GM18909 (cell line): ENCODE measurements around the gene FN3K.
"Not testable (repeated sequence)": the region's sequence is repeated elsewhere in the genome, so short reads cannot be mapped to it uniquely, and the experiment has no call there.

Experiments used
- ATAC-seq: cut with Tn5 transposase; IDR thresholded peaks from one replicate; pipeline ENCODE4 v1.9.1; 2021; ENCODE audit warnings: mild to moderate bottlenecking; ENCODE audit not compliant: unreplicated experiment, poor library complexity

FN3K gene

DNA sequence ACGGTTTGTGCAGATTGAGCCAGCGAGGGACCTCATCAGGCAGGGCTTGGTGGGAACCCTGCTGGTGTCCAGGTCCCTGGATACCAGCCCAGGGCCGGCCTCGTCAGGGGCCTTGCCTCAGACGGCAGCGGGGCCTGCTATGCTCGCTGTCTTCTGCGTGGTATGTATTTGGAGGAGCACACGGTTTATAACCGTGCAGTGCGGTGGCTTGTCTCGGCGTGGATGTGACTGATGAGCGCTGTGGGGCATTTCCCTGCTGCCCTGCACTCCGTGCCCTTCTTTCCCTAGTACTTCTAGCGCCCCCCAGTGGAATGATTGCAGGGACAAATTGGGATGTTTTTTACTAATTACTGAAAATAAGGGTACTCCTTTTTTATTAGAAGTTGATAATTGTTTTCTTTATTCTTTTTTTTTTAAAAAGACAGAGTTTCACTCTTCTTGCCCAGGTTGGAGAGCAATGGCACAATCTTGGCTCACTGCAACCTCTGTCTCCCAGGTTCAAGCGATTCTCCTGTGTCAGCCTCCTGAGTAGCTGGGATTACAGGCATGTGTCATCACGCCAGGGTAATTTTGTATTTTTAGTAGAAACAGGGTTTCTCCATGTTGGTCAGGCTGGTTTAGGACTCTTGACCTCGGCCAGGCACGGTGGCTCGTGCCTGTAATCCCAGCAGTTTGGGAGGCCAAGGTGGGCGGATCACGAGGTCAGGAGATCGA is 31.8 kb downstream of the FN3K start:
- ATAC-seq = no peak

DNA sequence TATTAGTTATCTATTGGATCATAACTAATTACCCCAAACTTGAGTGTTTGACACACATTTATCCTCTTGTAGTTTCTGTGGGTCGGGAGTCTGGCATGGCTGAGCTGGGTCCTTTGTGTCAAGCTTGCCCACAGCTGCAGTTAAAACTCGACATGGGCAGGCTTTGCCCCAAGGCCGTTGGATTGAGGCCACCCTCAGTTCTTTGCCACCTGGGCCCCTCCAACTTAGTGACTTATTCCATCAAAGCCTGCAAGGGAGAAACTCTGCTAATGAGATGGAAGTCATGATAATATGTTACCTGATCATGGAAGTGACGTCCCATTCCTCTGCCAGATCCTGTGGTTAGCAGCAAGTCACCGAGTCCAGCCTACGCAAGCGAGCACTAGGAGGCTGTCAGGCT is 33.6 kb downstream of the FN3K start:
- no peak for ATAC-seq

DNA sequence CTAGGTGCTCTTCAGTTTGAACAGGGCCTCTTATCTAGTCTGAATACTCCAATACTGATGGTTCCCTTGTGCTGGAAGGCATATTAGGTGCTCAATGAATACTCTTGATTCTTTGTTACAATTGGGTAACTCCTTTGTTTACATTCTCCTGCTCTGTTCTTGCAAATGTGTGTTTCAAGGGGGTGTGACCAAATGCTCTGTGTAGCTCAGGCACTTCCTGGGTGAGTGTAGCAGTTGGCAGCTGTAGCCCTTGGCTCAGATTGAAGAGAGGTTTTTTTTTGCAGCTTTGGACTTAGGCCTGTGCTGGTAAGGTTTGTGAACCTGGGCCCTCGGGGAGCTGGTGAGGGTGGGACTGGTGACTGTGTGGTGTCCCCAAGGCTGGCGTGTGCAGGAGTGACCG is 36.6 kb downstream of the FN3K start:
- ATAC-seq = no peak

DNA sequence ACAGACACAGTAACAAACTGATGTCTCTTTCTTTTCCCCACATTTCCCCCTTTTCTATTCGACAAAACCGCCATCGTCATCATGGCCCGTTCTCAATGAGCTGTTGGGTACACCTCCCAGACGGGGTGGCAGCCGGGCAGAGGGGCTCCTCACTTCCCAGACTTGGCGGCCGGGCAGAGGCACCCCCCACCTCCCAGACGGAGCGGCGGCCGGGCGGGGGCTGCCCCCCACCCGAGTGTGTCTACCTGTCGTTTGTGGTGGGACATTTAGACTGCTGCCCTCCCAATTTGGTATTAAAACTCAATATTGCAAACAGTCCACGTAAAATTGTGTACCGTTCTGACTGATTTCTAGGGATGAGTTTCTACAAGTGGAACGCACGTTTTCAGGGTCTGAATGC is 39.0 kb downstream of the FN3K start:
- not testable (repeated sequence) for ATAC-seq

DNA sequence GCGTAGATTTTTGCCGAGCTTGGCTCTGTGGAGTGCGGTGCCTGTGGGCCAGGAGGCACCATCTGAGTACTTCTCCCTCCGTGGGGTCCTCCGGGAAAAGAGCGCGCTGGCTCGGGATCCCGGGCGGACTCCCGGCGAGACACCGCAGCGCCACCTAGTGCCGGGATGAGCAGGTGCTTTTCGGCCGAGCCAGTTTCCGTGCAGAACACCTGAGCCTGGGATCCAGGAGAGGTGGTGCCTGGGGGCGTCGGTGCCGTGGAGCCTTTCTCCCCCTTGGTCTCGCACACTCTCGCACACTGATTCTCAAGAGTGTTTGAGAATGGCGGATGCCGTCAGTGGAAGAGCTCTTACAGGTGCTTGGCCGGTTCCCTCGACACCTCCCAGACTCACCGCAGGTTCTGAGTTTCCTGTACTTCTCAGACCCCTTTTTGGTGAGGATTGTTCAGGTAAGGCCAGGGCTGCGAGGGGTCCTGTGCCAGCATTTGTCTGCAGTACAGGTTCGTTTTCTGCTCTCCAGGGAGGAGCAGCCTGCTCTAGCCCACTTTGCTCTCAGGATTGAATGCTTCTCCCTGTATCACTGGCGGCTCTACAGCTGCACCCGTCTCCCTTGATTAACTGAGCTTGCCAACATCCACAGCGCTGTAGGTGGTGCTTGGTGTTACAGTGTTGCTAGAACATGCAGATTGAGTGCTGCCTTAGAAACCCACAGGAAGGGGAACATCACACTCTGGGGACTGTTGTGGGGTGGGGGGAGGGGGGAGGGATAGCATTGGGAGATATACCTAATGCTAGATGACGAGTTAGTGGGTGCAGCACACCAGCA is 39.8 kb downstream of the FN3K start:
- no peak for ATAC-seq

DNA sequence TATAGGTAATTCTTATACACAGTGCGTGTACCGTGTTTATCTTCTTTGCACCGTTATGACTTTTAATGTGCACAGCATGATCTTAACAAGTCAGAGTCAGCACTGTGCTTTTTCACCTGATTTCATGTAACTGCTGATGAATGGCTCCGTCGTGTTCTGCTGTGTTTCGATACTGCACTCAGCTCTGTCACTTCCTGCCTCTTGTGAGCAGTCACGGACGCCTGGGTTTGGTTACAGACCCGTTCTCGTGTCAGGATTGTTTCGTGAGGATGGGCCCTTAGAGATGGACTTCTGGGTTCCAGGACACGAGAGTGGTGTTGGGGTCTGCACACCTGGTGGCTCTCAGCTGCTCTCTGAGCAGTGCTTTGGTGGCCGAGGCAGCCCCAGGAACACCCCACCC is 41.0 kb downstream of the FN3K start:
- ATAC-seq = no peak

DNA sequence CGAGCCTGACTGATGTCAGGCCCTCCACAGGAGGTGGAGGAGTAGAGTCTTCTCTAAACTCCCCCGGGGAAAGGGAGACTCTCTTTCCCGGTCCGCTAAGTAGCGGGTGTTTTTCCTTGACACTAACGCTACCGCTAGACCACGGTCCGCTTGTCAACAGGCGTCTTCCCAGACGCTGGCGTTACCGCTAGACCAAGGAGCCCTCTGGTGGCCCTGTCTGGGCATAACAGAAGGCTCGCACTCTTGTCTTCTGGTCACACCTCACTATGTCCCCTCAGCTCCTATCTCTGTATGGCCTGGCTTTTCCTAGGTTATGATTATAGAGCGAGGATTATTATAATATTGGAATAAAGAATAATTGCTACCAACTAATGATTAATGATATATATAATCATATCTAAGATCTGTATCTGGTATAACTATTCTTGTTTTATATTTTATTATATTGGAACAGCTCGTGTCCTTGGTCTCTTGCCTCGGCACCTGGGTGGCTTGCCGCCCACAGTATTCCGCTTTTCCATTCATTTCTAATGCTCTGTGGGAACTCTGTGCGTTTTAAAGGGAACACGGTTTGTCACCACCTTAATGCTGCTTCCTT is 42.5 kb downstream of the FN3K start:
- ATAC-seq = not testable (repeated sequence)

DNA sequence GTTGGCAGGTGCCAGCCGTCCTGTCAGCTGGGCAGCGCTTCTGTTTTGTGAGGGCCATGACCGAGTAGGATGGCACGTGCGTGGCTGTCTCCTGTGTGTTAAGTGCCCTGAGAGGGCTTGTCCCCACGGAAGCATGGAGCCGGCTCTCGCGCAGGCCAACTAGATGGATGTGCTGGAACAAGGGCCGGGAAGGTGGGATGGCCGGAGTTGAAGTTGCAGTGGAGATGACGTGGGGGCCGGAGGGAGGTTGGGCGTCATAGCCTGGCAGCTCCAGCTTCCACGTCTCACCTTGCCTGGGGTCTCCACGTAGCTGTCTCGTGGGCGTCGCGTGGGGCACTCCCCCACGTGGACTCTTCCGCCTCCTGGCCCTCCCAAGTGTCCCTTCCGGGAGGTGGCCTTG is 44.1 kb downstream of the FN3K start:
- no peak for ATAC-seq

DNA sequence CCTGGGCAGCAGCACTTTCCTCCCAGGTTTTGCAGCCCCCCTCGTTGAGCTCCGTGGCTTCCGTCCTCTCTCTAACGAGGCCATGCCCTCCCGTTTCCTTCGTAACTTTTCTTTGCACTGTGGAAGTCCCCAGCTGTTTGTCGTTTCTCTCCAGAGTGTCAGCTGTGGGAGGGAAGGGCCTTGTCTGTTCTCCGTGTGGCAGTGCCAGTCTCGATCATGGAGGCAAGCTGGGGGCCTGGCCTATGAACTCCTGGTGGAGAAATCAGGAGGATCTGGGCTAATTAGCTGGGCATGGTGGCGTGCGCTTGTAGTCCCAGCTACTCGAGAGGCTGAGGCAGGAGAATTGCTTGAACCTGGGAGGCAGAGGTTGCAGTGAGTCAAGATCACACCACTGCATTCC is 44.8 kb downstream of the FN3K start:
- ATAC-seq = no peak

DNA sequence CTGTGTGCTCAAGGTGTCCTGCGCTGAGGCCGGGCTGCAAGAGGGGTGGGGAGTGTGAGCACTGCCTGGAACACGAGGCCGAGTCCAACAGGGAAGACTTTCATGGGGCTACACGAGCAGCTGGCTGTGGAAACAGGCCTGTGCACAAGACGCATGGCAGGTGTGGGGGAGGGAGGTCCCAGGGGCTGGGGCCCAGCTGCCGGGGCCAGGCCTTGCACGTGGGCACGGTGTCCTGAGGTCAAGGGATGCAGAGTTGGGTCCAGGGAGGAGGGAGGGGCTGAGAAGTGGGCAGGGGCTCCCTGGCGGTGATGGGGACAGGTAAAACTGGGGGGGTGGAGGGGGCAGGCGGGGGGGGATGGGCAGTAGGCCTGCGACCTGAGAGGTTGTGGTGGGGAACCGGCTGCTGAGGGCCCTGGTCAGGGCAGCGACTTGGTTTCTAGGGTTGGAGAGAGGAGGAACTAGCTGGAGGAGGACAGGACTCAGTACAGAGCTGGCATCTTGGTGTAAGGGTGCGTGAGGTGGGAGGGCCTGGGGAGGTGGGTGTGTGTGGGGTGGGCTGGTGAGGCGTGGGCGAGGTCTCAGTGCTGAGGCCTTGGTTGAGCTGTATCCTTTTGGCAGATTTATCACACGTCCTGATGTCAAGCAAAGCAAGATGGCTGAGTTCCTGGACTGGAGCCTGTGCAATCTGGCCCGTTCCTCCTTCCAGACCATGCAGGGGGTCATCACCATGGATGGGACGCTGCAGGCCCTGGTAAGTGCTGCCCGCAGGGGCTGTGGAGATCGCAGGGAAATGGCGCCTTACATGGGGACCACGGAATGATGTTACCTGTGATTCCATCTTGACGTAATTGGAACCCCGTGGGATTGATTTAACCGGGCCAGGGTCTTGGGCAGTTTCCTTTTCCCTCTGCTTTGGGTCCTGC is 45.8 kb downstream of the FN3K start:
- no peak for ATAC-seq

DNA sequence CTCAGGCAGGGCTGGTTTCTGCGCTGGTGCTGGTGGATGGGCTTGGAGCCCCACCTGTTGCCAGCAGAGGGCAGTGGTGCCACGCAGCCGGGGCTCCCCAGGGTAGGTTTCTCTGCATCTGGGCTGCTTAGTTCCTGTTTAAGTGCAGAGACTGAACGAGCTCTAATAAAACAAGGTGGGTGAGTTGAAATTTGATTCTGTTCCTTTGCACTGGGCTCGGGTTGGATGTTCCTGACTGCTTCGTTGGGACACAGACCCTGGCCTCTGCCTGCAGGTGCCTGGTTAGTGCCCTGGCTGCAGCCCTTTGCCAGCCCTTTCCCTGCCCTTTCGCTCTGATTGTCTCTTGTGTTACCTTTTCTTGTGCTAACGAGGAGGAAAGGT is 46.5 kb downstream of the FN3K start:
- peak; percentile 70 for ATAC-seq

DNA sequence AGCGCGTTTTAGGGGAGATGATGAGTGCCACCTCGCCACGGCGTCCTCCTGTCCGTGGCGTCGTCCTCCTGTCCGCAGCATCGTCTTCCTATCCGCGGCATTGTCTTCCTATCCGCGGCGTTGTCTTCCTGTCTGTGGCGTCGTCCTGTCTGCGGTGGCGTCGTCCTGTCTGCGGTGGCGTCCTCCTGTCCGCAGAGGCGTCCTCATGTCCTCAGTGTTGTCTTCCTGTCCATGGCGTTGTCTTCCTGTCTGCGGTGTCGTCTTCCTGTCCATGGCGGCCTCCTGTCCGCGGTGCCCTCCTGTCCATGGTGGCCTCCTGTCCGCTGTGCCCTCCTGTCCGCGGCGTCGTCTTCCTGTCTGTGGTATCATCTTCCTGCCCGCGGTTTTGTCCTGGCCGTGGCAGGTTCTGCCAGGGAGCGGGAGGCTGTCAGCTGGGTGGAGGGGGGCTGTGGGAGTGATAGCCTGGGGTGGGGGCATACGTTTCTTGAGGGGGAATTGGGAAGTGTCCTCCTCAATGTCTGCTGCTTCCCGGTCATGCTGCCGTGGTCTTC is 47.3 kb downstream of the FN3K start:
- ATAC-seq = no peak

DNA sequence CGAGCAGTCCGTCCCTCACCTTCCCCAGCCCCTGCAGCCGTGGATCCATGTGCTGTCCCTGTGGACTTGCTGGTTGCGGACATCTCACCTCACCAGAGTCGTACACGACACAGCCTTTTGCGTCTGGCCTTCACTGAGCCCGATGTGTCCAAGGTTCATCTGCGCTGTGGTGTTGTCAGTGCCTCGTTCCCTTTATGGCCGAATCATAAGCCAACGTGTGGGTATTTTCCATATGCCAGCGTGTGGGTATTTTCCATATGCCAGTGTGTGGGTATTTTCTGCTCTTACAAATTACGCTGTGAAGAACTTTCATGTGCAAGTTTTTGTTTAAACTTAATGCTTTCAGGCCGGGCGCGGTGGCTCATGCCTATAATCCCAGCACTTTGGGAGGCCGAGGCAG is 48.1 kb downstream of the FN3K start:
- ATAC-seq = no peak

DNA sequence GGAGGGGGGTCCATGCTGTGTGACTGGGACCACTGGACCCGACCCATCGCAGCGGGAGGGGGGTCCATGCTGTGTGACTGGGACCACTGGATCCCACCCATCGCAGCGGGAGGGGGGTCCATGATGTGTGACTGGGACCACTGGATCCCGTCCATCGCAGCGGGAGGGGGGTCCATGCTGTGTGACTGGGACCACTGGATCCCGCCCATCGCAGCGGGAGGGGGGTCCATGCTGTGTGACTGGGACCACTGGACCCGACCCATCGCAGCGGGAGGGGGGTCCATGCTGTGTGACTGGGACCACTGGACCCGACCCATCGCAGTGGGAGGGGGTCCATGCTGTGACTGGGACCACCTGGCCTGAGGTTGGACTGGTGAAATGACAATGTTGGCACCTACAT is 50.2 kb downstream of the FN3K start:
- ATAC-seq = not testable (repeated sequence)

DNA sequence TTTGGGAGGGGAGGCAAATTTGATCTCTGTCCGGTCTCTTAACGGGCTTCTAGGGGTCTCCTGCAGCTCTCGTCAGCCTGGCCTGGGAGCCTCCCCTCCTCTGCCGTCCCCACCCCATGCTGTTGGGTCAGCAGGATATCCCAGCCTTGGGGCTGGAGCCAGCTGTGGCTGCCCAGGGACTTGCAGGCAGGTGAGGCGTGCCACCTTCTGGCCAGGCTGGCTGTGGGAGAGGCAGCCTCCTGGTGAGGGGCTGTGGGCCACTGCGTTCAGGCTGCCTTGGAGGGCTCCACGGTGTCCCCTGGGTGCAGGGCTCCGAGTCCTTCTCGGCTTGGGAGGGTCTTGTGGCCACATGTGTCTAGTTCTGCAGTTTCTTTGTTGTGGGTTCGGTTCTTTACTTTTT is 51.0 kb downstream of the FN3K start:
- no peak for ATAC-seq

DNA sequence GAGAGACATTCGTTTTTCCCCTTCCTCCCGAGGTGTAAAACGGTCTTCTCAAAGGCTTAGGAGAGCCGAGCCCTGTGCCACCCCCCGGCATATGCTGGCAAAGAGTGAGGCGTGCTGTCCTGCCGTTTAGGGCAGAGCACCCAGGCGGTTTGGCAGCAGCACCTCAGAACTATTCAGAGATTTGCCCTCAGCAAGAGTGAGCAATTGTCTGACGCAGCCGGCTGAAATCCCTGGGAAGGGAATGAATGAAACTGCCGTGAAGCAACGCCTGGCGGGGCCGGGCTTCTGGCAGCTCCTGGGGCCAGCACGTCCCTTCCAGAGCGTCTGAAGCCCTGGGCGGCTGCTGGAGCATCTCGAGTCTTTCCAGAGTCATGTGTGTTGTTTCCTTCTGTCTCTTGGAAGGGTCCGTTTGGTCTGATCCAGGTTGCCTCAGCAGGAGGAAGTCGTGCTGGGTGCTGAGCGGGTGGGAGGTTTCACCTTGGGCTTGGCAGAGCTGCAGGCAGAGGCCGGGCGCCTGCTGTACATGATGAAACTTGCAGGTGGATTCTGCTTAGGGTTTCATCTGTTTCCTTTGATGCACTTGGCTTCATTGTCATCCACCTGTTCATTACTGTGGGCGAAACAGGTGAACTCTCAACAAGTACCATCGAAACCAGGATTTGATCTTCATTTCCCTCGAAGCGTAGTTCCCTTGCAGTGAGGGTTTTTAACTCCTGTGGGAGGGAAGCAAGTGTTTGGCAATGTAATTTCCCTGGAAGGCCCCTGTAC is 51.9 kb downstream of the FN3K start:
- ATAC-seq = no peak

DNA sequence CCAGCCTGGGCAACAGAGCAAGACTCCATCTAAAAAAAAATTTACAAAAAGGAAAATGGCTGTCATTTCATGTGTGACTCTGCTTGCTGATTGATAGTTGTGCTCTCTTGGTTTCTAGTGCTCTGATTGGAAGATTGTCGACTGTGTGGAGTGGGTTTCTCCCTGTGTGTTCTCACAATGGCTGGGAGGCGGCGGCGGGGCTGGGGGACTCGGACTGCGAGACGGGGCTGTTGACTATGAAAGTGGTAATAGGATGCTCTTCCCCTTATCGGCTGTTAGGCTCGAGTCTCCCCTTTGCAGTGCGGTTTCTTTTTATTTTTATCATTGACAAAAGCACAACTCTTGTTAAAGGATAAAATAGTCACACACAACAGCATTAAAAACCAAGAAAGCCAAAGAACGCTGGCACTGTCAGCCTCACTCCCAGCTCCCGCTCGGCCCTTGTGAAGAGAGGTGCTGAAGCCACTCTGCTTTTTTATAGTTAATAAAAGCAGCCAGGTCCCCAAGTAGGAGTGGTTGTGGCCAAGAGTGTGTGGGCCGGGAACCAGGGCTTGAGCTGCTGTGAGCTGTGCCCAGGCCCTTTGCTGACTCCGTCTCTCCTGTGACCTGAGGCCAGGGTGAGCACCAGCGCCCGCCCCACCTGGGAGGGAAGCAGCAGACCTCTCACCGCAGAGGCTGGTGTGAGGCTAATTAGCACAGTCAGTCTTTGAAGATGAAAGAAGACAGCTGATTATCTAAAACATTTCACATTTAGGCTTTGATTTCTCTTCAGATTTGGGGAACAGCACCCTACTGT is 53.0 kb downstream of the FN3K start:
- ATAC-seq = no peak

DNA sequence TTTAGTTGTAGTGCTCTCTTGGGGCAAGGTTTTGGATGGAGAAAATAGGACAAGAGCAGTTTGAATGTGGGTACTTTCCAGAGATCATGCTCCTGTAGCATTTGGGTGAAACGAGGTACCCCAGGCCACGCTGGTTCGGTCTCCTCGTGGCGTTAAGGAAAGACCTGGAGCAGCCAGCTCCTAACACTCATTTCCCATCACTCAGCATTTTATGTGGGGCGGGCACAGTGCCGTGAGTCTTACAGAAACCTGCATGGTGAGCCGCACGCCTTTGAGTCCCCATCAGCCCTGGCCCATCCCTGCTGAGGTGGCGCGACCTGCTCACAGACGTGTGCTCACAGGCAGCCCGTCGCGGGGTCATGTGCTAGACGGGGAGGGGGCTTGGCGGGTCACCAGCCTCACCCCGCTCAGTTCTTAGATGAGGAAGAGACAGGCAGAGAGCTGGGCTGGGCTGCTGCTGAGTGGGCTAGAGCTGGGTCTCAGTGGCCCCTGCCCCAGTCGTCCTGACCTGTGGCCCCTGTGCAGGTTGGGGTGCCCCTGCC is 53.7 kb downstream of the FN3K start:
- no peak for ATAC-seq
